MM.1S (cell line): ENCODE measurements around the gene TACR2.

Experiments
- DNase-seq: peaks from one replicate; pipeline ENCODE4 v3.0.0-alpha.2; 2015
- H2AFZ ChIP-seq: fragments of 300-600 bp; sonication (generic); 2 replicates; pipeline ENCODE4 v1.6.0; 2016; ENCODE audit warnings: antibody characterized with exemption, low read length
- H3F3A ChIP-seq: fragments of 300-600 bp; sonication (generic); 2 replicates; pipeline ENCODE4 v1.6.1; 2016; ENCODE audit warnings: mild to moderate bottlenecking, antibody characterized with exemption, low read length, moderate library complexity, mixed read lengths; ENCODE audit not compliant: insufficient read depth
- H3K27ac ChIP-seq: fragments of 300-600 bp; sonication (generic); 2 replicates; pipeline ENCODE4 v1.5.1; 2016; ENCODE audit warnings: mild to moderate bottlenecking, low read length
- H3K27me3 ChIP-seq: fragments of 300-600 bp; sonication (generic); replicated peaks from 2 replicates; pipeline ENCODE4 v1.6.0; 2016; ENCODE audit warnings: low read length; ENCODE audit not compliant: insufficient read depth
- H3K36me3 ChIP-seq: fragments of 300-600 bp; sonication (generic); replicated peaks from 2 replicates; pipeline ENCODE4 v1.6.1; 2016; ENCODE audit warnings: mild to moderate bottlenecking, low read length, mixed read lengths; ENCODE audit not compliant: insufficient read depth
- H3K4me1 ChIP-seq: fragments of 300-600 bp; sonication (generic); 2 replicates; pipeline ENCODE4 v1.6.1; 2016; ENCODE audit warnings: low read length, mixed read lengths
- H3K4me2 ChIP-seq: fragments of 300-600 bp; sonication (generic); 2 replicates; pipeline ENCODE4 v1.6.0; 2016; ENCODE audit warnings: low read depth, low read length
- H3K4me3 ChIP-seq: fragments of 300-600 bp; sonication (generic); 2 replicates; pipeline ENCODE4 v1.5.1; 2016; ENCODE audit warnings: low read length, mixed read lengths
- H3K79me2 ChIP-seq: fragments of 300-600 bp; sonication (generic); 2 replicates; pipeline ENCODE4 v1.6.1; 2016; ENCODE audit warnings: mixed run types, low read length, mixed read lengths
- H3K9ac ChIP-seq: fragments of 300-600 bp; sonication (generic); 2 replicates; pipeline ENCODE4 v1.6.1; 2016; ENCODE audit warnings: low read length, mixed read lengths
- H3K9me2 ChIP-seq: fragments of 300-600 bp; sonication (generic); replicated peaks from 2 replicates; pipeline ENCODE4 v1.6.1; 2016; ENCODE audit warnings: mild to moderate bottlenecking, low read length, mixed read lengths; ENCODE audit not compliant: insufficient read depth
- H3K9me3 ChIP-seq: fragments of 300-600 bp; sonication (generic); replicated peaks from 2 replicates; pipeline ENCODE4 v1.6.1; 2016; ENCODE audit warnings: mild to moderate bottlenecking, low read length, mixed read lengths; ENCODE audit not compliant: insufficient read depth
- H4K20me1 ChIP-seq: fragments of 300-600 bp; sonication (generic); 2 replicates; pipeline ENCODE4 v1.6.1; 2016; ENCODE audit warnings: mild to moderate bottlenecking, low read length, moderate library complexity, mixed read lengths; ENCODE audit not compliant: insufficient read depth
- CTCF ChIP-seq: fragments of 300-600 bp; sonication (generic); IDR thresholded peaks from 2 replicates; pipeline ENCODE4 v1.5.1; 2016; ENCODE audit warnings: antibody characterized with exemption, low read length, mixed read lengths
- EZH2 ChIP-seq: fragments of 300-600 bp; sonication (generic); optimal IDR thresholded peaks from 2 replicates; pipeline ENCODE3; 2017; ENCODE audit warnings: low read depth, mild to moderate bottlenecking, antibody characterized with exemption, low read length, mixed read lengths
- EZH2phosphoT487 ChIP-seq: fragments of 300-600 bp; sonication (generic); IDR thresholded peaks from 2 replicates; pipeline ENCODE4 v1.6.1; 2018; ENCODE audit warnings: antibody characterized with exemption, low read length

TACR2 gene

DNA sequence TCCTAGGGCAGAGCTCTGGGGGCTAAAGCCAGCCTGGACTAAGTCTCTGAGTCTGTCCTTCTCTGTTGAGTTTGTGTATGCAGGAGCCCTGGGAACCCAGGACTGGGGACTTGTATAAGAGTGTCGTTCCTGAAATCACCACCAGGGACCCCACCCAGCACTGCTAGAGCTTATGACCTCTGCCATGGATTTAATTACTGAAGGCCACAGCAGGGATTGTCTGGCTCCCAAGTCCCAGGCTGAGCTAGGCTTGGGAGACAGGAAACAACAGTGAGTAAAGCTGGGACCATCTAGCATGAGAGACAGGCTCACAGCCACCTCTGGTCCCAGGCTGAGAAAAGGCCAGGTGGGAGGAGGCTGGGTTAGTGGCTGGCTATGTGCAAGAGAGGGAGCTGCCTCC is 33.1 kb upstream of the TACR2 start:
- no peaks in the 10 kb centered on the region for H4K20me1 ChIP-seq
- no peaks in the 10 kb centered on the region for H3K4me1 ChIP-seq
- DNase-seq = peak; percentile 21
- H3K4me2 ChIP-seq = no peak overlapping the region
- TF ChIP-seq EZH2phosphoT487 (no peak), EZH2 (no peak), CTCF (peak; percentile 44)
- no peaks in the 10 kb centered on the region for H3K9me3 ChIP-seq
- H2AFZ ChIP-seq = no peak overlapping the region
- no peaks in the 10 kb centered on the region for H3F3A ChIP-seq
- H3K9ac ChIP-seq = no peak overlapping the region
- H3K9me2 ChIP-seq = no peaks in the 10 kb centered on the region
- no peaks in the 10 kb centered on the region for H3K36me3 ChIP-seq
- no peak overlapping the region for H3K4me3 ChIP-seq
- no peaks in the 10 kb centered on the region for H3K79me2 ChIP-seq
- H3K27ac ChIP-seq = no peak overlapping the region
- no peaks in the 10 kb centered on the region; the same call in 1 of the 2 replicates for H3K27me3 ChIP-seq

DNA sequence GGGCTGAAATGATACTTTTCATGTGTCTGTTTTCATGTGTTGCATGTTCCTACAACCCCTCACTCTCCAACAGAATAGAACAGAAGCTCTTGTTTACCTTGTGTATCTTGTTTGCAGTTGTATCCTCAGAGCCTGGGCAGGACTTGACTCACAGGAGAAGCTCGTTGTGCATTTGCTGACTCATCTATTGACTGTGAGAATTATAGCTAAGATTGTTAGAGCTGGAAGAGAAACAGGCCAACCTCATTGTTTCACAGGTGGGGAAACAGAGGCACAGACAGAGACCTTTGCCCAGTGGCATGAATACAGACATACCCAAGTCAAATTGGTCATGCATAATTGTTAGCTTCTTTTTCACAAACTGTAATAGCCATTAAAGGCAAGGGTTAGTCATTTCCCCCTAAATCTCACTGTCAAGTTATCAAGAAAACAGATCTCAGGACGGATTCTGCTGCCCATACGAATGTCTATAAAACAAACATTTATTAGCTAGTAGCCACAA is 30.0 kb upstream of the TACR2 start:
- Histone ChIP-seq H2AFZ (no peak overlapping the region), H3K79me2 (no peaks in the 10 kb centered on the region), H4K20me1 (no peaks in the 10 kb centered on the region), H3K4me1 (no peaks in the 10 kb centered on the region), H3F3A (no peaks in the 10 kb centered on the region), H3K9me2 (no peaks in the 10 kb centered on the region), H3K27ac (no peak overlapping the region), H3K4me3 (no peak overlapping the region), H3K9ac (no peak overlapping the region), H3K36me3 (no peaks in the 10 kb centered on the region), H3K27me3 (no peaks in the 10 kb centered on the region), H3K4me2 (no peak overlapping the region), H3K9me3 (no peaks in the 10 kb centered on the region)
- DNase-seq = no peak
- TF ChIP-seq EZH2phosphoT487 (no peak), EZH2 (no peak), CTCF (no peak)

DNA sequence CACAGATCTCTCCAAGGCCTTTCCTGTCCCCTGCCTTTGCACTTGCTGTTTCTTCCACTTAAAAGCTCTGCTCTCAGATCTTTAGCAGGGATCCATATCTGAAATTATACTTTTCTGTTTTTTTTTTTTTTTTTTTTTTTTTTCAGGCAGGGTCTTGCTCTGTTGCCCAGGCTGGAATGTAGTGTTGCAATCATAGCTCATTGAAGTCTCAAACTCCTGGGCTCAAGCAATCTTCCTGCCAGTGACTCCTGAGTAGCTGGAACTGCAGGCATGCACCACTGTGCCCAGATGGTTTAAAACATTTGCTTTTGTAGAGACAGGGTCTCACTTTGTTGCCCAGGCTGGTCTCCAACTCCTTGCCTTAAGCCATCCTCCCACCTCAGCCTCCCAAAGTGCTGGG is 29.5 kb upstream of the TACR2 start:
- Histone ChIP-seq H3K9ac (no peak overlapping the region), H2AFZ (no peak overlapping the region), H4K20me1 (no peaks in the 10 kb centered on the region), H3K36me3 (no peaks in the 10 kb centered on the region), H3K4me1 (no peaks in the 10 kb centered on the region), H3F3A (no peaks in the 10 kb centered on the region), H3K4me2 (no peak overlapping the region), H3K9me2 (no peaks in the 10 kb centered on the region), H3K27me3 (no peaks in the 10 kb centered on the region), H3K9me3 (no peaks in the 10 kb centered on the region), H3K79me2 (no peaks in the 10 kb centered on the region), H3K27ac (no peak overlapping the region), H3K4me3 (no peak overlapping the region)
- TF ChIP-seq EZH2 (no peak), EZH2phosphoT487 (no peak), CTCF (no peak)
- DNase-seq = no peak
